Mucosa of rectum (tissue), 2 donors: ENCODE measurements around the gene FGF23.
A peak's percentile ranks its signal among the peaks of the same experiment; 100 is the strongest.

Experiments used
- H3K27ac ChIP-seq, 2 donors: one replicate each; pipeline ENCODE4 v1.7.0; 2013; ENCODE audit warnings: inconsistent platforms in 2 of 2, low read depth in 2 of 2, low read length in 2 of 2
- H3K27me3 ChIP-seq, 2 donors: one replicate each; pipeline ENCODE4 v1.7.0; 2013; ENCODE audit warnings: low read length in 2 of 2; ENCODE audit not compliant: control insufficient read depth in 2 of 2, insufficient read depth in 2 of 2
- H3K36me3 ChIP-seq, 2 donors: one replicate each; pipeline ENCODE4 v1.7.0; 2013; ENCODE audit warnings: low read length in 2 of 2; ENCODE audit not compliant: control insufficient read depth in 2 of 2, insufficient read depth in 2 of 2
- H3K4me1 ChIP-seq, 2 donors: one replicate each; pipeline ENCODE4 v1.7.0; 2013; ENCODE audit warnings: low read length in 2 of 2, mild to moderate bottlenecking in 1 of 2; ENCODE audit not compliant: control insufficient read depth in 2 of 2, insufficient read depth in 2 of 2
- H3K4me3 ChIP-seq, 2 donors: one replicate each; pipeline ENCODE4 v1.7.0; 2013; ENCODE audit warnings: low read length in 2 of 2
- H3K9ac ChIP-seq, 2 donors: one replicate each; pipeline ENCODE4 v1.7.0; 2013; ENCODE audit warnings: low read length in 2 of 2, low read depth in 1 of 2, mild to moderate bottlenecking in 1 of 2
- H3K9me3 ChIP-seq, 2 donors: one replicate each; pipeline ENCODE4 v1.7.0; 2013; ENCODE audit warnings: low read length in 2 of 2; ENCODE audit not compliant: control insufficient read depth in 2 of 2
- donor health status: healthy.
- donor health status: Normal muscosa, but diverticular disease.

Gene FGF23

DNA sequence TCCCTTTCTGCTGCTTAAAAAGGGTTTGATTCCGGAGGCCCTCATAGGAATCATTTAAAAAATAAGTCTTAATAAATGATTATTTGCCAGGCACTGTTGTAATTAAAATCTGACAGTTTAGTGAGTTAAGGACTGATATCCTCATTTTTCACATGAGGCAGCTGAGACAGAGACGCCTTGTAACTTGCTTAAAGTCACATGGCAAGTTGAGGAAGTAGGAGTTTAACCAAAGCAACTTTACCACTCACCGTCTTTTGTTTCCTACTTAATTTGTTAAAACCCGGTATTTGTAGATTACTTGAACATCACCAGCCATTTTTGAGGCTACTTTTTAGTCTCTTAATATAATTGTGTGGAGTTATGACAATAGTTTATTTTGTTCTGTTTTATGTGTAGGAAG, 56.1 kb downstream of the FGF23 start:
- Histone ChIP-seq H3K27ac (no peak overlapping the region), H3K36me3 (no peaks in the 10 kb centered on the region), H3K9me3 (no peaks in the 10 kb centered on the region), H3K9ac (peak overlapping the region in 1 of 2 donors; percentile 26), H3K27me3 (no peaks in the 10 kb centered on the region), H3K4me3 (no peak overlapping the region), H3K4me1 (peaks cover 6 to 10% of the 10 kb centered on the region in 2 donors)

DNA sequence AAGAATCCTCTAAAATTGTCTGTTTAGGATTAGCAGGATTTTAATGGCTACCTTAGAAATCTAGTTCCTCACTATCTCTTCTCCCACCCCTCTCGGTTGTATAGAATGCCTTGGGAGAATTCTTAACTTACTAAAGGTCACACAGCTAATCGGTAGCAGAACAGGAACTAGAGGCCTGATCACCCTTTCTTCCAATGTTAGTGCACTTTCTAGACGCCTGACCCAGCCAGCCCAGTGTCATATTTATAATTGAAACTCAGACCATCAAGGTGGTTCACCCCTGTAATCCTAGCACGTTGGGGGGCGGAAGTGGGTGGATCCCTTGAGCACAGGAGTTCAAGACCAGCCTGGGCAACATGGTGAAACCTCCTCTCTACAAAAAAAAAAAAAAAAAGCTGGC, 56.8 kb downstream of the FGF23 start:
- Histone ChIP-seq H3K4me1 (peaks cover 6 to 10% of the 10 kb centered on the region in 2 donors), H3K9me3 (no peaks in the 10 kb centered on the region), H3K27ac (no peak overlapping the region), H3K27me3 (no peaks in the 10 kb centered on the region), H3K4me3 (no peak overlapping the region), H3K9ac (peak overlapping the region in 1 of 2 donors; percentile 26), H3K36me3 (no peaks in the 10 kb centered on the region)

- no peaks in the 10 kb centered on the region for H3K9me3 ChIP-seq
- H3K9ac ChIP-seq: peak within 1 kb of the TSS; percentile 81 to 88
- peak within 1 kb of the TSS; percentile 78 to 91 for H3K27ac ChIP-seq
- peaks cover 6 to 10% of the 10 kb centered on the region in 2 donors for H3K4me1 ChIP-seq
- no peaks in the 10 kb centered on the region for H3K27me3 ChIP-seq
- H3K4me3 ChIP-seq: peak within 1 kb of the TSS; percentile 86 to 97
- no peaks in the 10 kb centered on the region for H3K36me3 ChIP-seq
Observed at GRCh38 chr12:4320853-4321701, 58.4 kb downstream of the FGF23 start, which contains the start of gene TIGAR. TSS of gene TIGAR (plus strand) at chr12:4321213. CDS start at chr12:4321272, 59 bp downstream.

DNA sequence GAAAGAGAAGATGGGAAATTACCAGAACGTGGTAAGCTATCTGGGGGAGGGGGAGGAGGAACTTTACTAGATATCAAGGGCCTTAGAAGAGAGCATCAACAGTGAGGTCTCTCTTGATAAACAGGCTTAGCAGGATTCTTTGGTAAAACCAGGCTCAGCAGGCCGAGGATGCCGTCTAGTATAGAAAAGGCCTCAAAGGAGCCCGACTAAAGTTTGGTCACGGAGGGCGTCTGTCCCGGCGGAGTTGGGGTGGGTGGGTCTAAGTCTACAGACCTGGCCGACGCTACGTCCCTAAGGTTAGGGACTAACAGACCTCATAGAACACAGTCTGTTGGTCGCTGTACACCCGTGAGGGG, 59.0 kb downstream of the FGF23 start:
- Histone ChIP-seq H3K9ac (peak overlapping the region; percentile 79 to 81), H3K4me1 (peaks cover 6 to 10% of the 10 kb centered on the region in 2 donors), H3K9me3 (no peaks in the 10 kb centered on the region), H3K4me3 (peak overlapping the region; percentile 86 to 95), H3K27ac (peak overlapping the region; percentile 78 to 91), H3K36me3 (no peaks in the 10 kb centered on the region), H3K27me3 (no peaks in the 10 kb centered on the region)
